H1 (cell line): ENCODE data around the gene ZNF709. TPM values are rescaled to one million over a fixed set of nuclear protein-coding genes. Genes with fewer than 3 reads are reported as not detected.

Source experiments
- CTCF ChIA-PET: fragments of 300-600 bp; sonication (Branson Sonifier 250); formaldehyde crosslinking; loops from one replicate; lab custom pipeline; 2021; ENCODE audit not compliant: partially characterized antibody; lab: Charles Lee
- POLR2A ChIA-PET: fragments of 300-600 bp; sonication (Branson Sonifier 250); formaldehyde crosslinking; loops from one replicate; lab custom pipeline; 2021; ENCODE audit warnings: inconsistent platforms; ENCODE audit not compliant: partially characterized antibody; lab: Charles Lee
- DNase-seq, 2 experiments: peaks; one replicate each; pipeline versions ENCODE4 v3.0.0 to v3.0.0-alpha.2; 2010 to 2022; ENCODE audit warnings: low spot score in 2 of 2, low read depth in 1 of 2, mixed read lengths in 1 of 2
- FAIRE-seq: peaks from 2 replicates; lab custom pipeline; 2011; peaks lifted over from hg19 to GRCh38; lab: Jason Lieb, UNC
- H2AFZ ChIP-seq: 2 replicates; pipeline ENCODE4 v1.8.1; 2012; ENCODE audit warnings: low read length, inconsistent platforms
- H2AK5ac ChIP-seq: 2 replicates; pipeline ENCODE4 v1.6.1; 2013; ENCODE audit warnings: low read depth, low read length
- H2BK120ac ChIP-seq: replicated peaks from 2 replicates; pipeline ENCODE3; 2013; ENCODE audit warnings: low read depth, low read length, inconsistent platforms
- H2BK12ac ChIP-seq: 2 replicates; pipeline ENCODE4 v1.6.1; 2013; ENCODE audit warnings: low read depth, low read length
- H2BK15ac ChIP-seq: 2 replicates; pipeline ENCODE4 v1.6.1; 2013; ENCODE audit warnings: low read length
- H2BK20ac ChIP-seq: 2 replicates; pipeline ENCODE4 v1.6.1; 2013; ENCODE audit warnings: low read length
- H2BK5ac ChIP-seq: 2 replicates; pipeline ENCODE4 v1.6.1; 2013; ENCODE audit warnings: low read depth, low read length
- H3K14ac ChIP-seq: 2 replicates; pipeline ENCODE4 v1.6.1; 2013; ENCODE audit warnings: inconsistent platforms; ENCODE audit not compliant: insufficient read length
- H3K18ac ChIP-seq: 2 replicates; pipeline ENCODE4 v1.6.1; 2013; ENCODE audit warnings: low read length; ENCODE audit errors: extremely low read depth
- H3K23ac ChIP-seq: 2 replicates; pipeline ENCODE4 v1.6.1; 2013; ENCODE audit warnings: inconsistent platforms; ENCODE audit not compliant: insufficient read length
- H3K23me2 ChIP-seq: 2 replicates; pipeline ENCODE4 v1.6.1; 2013; ENCODE audit warnings: low read depth, low read length
- H3K27ac ChIP-seq: 2 replicates; pipeline ENCODE4 v1.6.1; 2011; ENCODE audit warnings: low read depth, low read length, inconsistent platforms
- H3K27me3 ChIP-seq, 4 experiments: replicated peaks in 1 of 4; 1 replicate in 1 of 4; 2 replicates in 3 of 4; pipeline versions ENCODE4 v1.6.1 to v1.8.1; 2011 to 2013; ENCODE audit warnings: low read length in 3 of 4, mild to moderate bottlenecking in 3 of 4, inconsistent platforms in 2 of 4, mixed read lengths in 2 of 4, moderate library complexity in 1 of 4; ENCODE audit not compliant: control insufficient read depth in 3 of 4, insufficient read depth in 3 of 4; ENCODE audit errors: extremely low read depth in 1 of 4
- H3K36me3 ChIP-seq, 4 experiments: 2 replicates each; pipeline versions ENCODE4 v1.6.1 to v1.8.1; 2011 to 2013; ENCODE audit warnings: mild to moderate bottlenecking in 4 of 4, low read length in 3 of 4, moderate library complexity in 2 of 4, control low read depth in 1 of 4, inconsistent platforms in 1 of 4; ENCODE audit not compliant: insufficient read depth in 4 of 4, control insufficient read depth in 2 of 4
- H3K4ac ChIP-seq: replicated peaks from 2 replicates; pipeline ENCODE3; 2013; ENCODE audit warnings: low read length, low read depth, mixed read lengths, inconsistent platforms; ENCODE audit not compliant: insufficient read length
- H3K4me1 ChIP-seq, 4 experiments: replicated peaks in 1 of 4; 1 replicate in 1 of 4; 2 replicates in 3 of 4; pipeline versions ENCODE4 v1.6.1 to v1.8.1; 2011 to 2013; ENCODE audit warnings: low read length in 3 of 4, inconsistent platforms in 2 of 4, mixed read lengths in 1 of 4; ENCODE audit not compliant: insufficient read depth in 4 of 4, control insufficient read depth in 3 of 4
- H3K4me2 ChIP-seq, 2 experiments: 2 replicates each; pipeline versions ENCODE4 v1.6.1 to v1.8.1; 2011 to 2013; ENCODE audit warnings: low read depth in 2 of 2, low read length in 2 of 2, control low read depth in 1 of 2, inconsistent platforms in 1 of 2, mild to moderate bottlenecking in 1 of 2; ENCODE audit not compliant: insufficient read depth in 1 of 2
- H3K4me3 ChIP-seq, 4 experiments: fragments of 200-600, 300-600 bp in 1 of 4; sonication (generic), shearing (Covaris generic), sonication (Bioruptor Twin) in 1 of 4; 2 replicates each; pipeline versions ENCODE4 v1.5.1 to v1.8.1; 2011 to 2016; ENCODE audit warnings: low read length in 4 of 4, low read depth in 3 of 4, control low read depth in 2 of 4, inconsistent platforms in 2 of 4, mild to moderate bottlenecking in 2 of 4, mixed read lengths in 1 of 4, moderate library complexity in 1 of 4; ENCODE audit not compliant: insufficient read depth in 2 of 4; ENCODE audit errors: extremely low read depth in 1 of 4
- H3K56ac ChIP-seq: replicated peaks from 2 replicates; pipeline ENCODE3; 2013; ENCODE audit warnings: low read depth, mild to moderate bottlenecking, mixed read lengths, low read length, inconsistent platforms; ENCODE audit not compliant: insufficient read length
- H3K79me1 ChIP-seq: 2 replicates; pipeline ENCODE4 v1.6.1; 2013; ENCODE audit warnings: low read depth, low read length, control low read depth
- H3K79me2 ChIP-seq, 2 experiments: 2 replicates each; pipeline versions ENCODE4 v1.6.1 to v1.8.1; 2012 to 2013; ENCODE audit warnings: low read length in 2 of 2, mild to moderate bottlenecking in 2 of 2, inconsistent platforms in 1 of 2; ENCODE audit not compliant: insufficient read depth in 2 of 2, control insufficient read depth in 1 of 2
- H3K9ac ChIP-seq, 4 experiments: replicated peaks in 1 of 4; 1 replicate in 1 of 4; 2 replicates in 3 of 4; pipeline versions ENCODE4 v1.6.1 to v1.8.1; 2011 to 2013; ENCODE audit warnings: low read depth in 3 of 4, low read length in 3 of 4, control low read depth in 2 of 4, mild to moderate bottlenecking in 2 of 4, moderate library complexity in 2 of 4, inconsistent platforms in 1 of 4; ENCODE audit errors: extremely low read depth in 1 of 4
- H3K9me3 ChIP-seq, 2 experiments: 2 replicates each; pipeline versions ENCODE4 v1.6.1 to v1.8.1; 2012 to 2013; ENCODE audit warnings: mild to moderate bottlenecking in 2 of 2, moderate library complexity in 2 of 2, control low read depth in 1 of 2, inconsistent platforms in 1 of 2, low read depth in 1 of 2, low read length in 1 of 2, mixed read lengths in 1 of 2; ENCODE audit not compliant: insufficient read depth in 2 of 2
- H4K20me1 ChIP-seq, 2 experiments: replicated peaks in 1 of 2; 2 replicates each; pipeline versions ENCODE3 to v1.8.1; 2011 to 2013; ENCODE audit warnings: inconsistent platforms in 2 of 2, low read length in 2 of 2, mild to moderate bottlenecking in 1 of 2; ENCODE audit not compliant: insufficient read depth in 2 of 2, control insufficient read depth in 1 of 2
- H4K5ac ChIP-seq: 2 replicates; pipeline ENCODE4 v1.6.1; 2013; ENCODE audit warnings: low read length, low read depth, mixed read lengths, inconsistent platforms; ENCODE audit not compliant: insufficient read length
- H4K8ac ChIP-seq: 2 replicates; pipeline ENCODE4 v1.8.0; 2013; ENCODE audit warnings: mild to moderate bottlenecking, moderate library complexity, low read length, inconsistent platforms; ENCODE audit not compliant: insufficient read depth; ENCODE audit errors: extremely low read depth
- H4K91ac ChIP-seq: replicated peaks from 2 replicates; pipeline ENCODE3; 2013; ENCODE audit warnings: low read length, mixed read lengths, inconsistent platforms; ENCODE audit not compliant: insufficient read length
- CBX5 ChIP-seq: fragments of 300-800, 300-1000 bp; sonication (generic); IDR thresholded peaks from 2 replicates; pipeline ENCODE4 v1.7.1; 2016; ENCODE audit warnings: antibody characterized with exemption, low read length, low read depth
- CHD2 ChIP-seq: IDR thresholded peaks from 2 replicates; pipeline ENCODE4 v1.6.1; 2012; ENCODE audit warnings: low read length, improper control_type of control experiment
- CREB1 ChIP-seq: IDR thresholded peaks from 2 replicates; pipeline ENCODE4 v1.6.1; 2012; ENCODE audit warnings: inconsistent platforms
- EZH2 ChIP-seq: fragments of 200-600 bp; sonication (generic); IDR thresholded peaks from 2 replicates; pipeline ENCODE4 v1.7.1; 2012; ENCODE audit warnings: low read depth, mild to moderate bottlenecking, moderate library complexity, low read length, inconsistent platforms; ENCODE audit not compliant: severe bottlenecking
- FOSL1 ChIP-seq: IDR thresholded peaks from 2 replicates; pipeline ENCODE4 v1.6.1; 2011; ENCODE audit warnings: mild to moderate bottlenecking, low read depth, low read length, moderate library complexity; ENCODE audit not compliant: insufficient read depth
- NANOG ChIP-seq: IDR thresholded peaks from 2 replicates; pipeline ENCODE4 v1.6.1; 2011; ENCODE audit warnings: low read length, low read depth, mild to moderate bottlenecking, inconsistent platforms; ENCODE audit not compliant: insufficient read depth, poor library complexity, severe bottlenecking
- SAP30 ChIP-seq: fragments of 300-600 bp; sonication (generic); IDR thresholded peaks from 2 replicates; pipeline ENCODE4 v1.7.1; 2012; ENCODE audit warnings: low read length, moderate library complexity, mild to moderate bottlenecking, inconsistent platforms; ENCODE audit not compliant: insufficient read depth, insufficient replicate concordance
- SRF ChIP-seq: IDR thresholded peaks from 2 replicates; pipeline ENCODE4 v1.6.1; 2011; ENCODE audit warnings: mild to moderate bottlenecking, low read depth, low read length, moderate library complexity
- TEAD4 ChIP-seq: IDR thresholded peaks from 2 replicates; pipeline ENCODE4 v1.6.1; 2012; ENCODE audit warnings: low read depth, low read length, inconsistent platforms, mixed read lengths
- WGBS, 2 experiments: shearing (Covaris generic) in 1 of 2; methylation state at CpG; one replicate each; pipeline versions ENCODE4 v1.1.6 to v1.1.7; 2013 to 2015; ENCODE audit warnings: low lambda C conversion rate in 2 of 2, mixed read lengths in 2 of 2, inconsistent platforms in 1 of 2, low coverage in 1 of 2, missing lambda C conversion rate in 1 of 2; ENCODE audit not compliant: insufficient replicate concordance in 2 of 2, insufficient coverage in 1 of 2, insufficient read length in 1 of 2; ENCODE audit errors: extremely low coverage in 1 of 2, missing lambda C conversion rate in 1 of 2; 5-methylcytosine and 5-hydroxymethylcytosine counted together
- long read RNA-seq, 2 experiments: library from RNA in 1 of 2; library from capped mRNA in 1 of 2; stranded (forward); transcript quantifications; one replicate each; pipeline ENCODE4 v2.0.0, GENCODE V29; 2021; ENCODE audit warnings: inconsistent platforms in 1 of 2
- polyA minus RNA-seq, 3 experiments: library from RNA; depleted of rRNA, polyadenylated mRNA; stranded (reverse); fragments of >200 nt; gene quantifications; 1 replicate in 2 of 3; 2 replicates in 1 of 3; pipeline ENCODE4 v1.2.3, GENCODE V29; 2011
- polyA plus RNA-seq, 7 experiments: library from polyadenylated mRNA; depleted of rRNA in 3 of 7; stranded (reverse) in 5 of 7; unstranded in 2 of 7; fragments of >200 nt in 5 of 7; fragments of 200-250 nt in 2 of 7; gene quantifications; 1 replicate in 5 of 7; 2 replicates in 1 of 7; 4 replicates in 1 of 7; pipeline versions ENCODE4 v1.2.1 to v1.2.3, GENCODE V29; 2011 to 2013; ENCODE audit warnings: missing spikeins in 2 of 7, mixed read lengths in 2 of 7
- total RNA-seq: library from RNA; stranded (reverse); fragmentation: NEBNext Ultra II Directional; extraction: Animal tissue kit (Norgen Biotek cat#: 25700); gene quantifications from 2 replicates; pipeline ENCODE4 v1.2.1, GENCODE V29; 2021

Gene ZNF709
- total RNA-seq = 2.0 and 2.2 TPM in 2 replicates
- polyA plus RNA-seq (2011; rRNA removed) = 0.86 and 1.3 TPM in 2 replicates
- 0.83 TPM for polyA plus RNA-seq (2011; cell fraction: cytosol; rRNA removed)
- polyA plus RNA-seq (2011; cell fraction: nucleus; rRNA removed) = 0.83 TPM
- 0.43 to 0.97 TPM (median 0.75 TPM) in 4 replicates for polyA plus RNA-seq (2012, experiment 1 of 2)
- polyA plus RNA-seq (2012, experiment 2 of 2) = 0.17 TPM
- polyA plus RNA-seq (2013, experiment 1 of 2) = 0.65 TPM
- 0.81 TPM for polyA plus RNA-seq (2013, experiment 2 of 2)
- 2.2 and 4.1 TPM in 2 replicates for polyA minus RNA-seq (2011; rRNA and poly(A)+ RNA removed)
- polyA minus RNA-seq (2011; cell fraction: cytosol; rRNA and poly(A)+ RNA removed) = not detected
- 3.5 TPM for polyA minus RNA-seq (2011; cell fraction: nucleus; rRNA and poly(A)+ RNA removed)
- long read RNA-seq, experiment 1 = 0 reads
- long read RNA-seq, experiment 2 = 0 reads

DNA sequence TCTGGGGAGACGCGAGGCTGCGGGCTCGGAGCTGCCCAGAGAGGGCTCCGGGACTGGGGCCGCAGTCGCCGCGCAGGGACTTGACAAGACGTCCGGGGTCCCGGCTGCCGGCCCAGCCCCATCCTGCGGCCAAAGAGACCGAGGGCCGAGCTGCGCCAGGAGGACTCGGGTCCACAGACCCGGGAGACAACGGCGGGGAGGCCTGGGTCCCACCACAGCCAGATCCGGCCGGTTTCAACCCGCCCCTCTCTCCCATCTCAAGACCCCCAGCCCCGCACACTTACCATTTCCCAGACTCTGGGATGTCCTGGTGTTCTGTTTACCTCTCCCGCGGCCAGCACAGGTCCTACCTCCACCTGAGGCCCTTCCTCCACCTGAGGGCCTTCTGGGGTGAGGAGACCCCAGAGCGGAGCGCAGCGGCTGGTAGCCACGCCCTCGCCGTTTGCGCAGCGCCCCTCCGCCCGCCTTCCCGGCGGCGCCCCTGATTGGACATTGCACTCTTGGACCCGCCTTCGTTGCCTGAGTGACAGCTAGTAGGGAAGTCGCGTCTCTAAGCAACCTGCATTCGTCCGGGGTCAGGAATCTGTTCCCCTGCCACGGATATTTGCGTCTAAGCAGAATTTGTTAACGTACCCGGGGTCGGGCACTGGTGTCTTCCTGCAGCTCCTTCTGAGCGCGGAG is at the start of gene ZNF709:
Gene ZNF709, minus strand, starts transcription at position 446 of the 681 bp plus-strand sequence. Its CDS starts 159 bp downstream, at position 287.
- H2BK120ac ChIP-seq = no peak within 1 kb of the TSS
- H2AFZ ChIP-seq = peak within 1 kb of the TSS; percentile 78
- TF ChIP-seq CREB1 (peak; percentile 65; the same call in 1 of the 2 replicates), TEAD4 (0 out of 2 replicates have a peak, but pooled peaks have one; percentile 11), CHD2 (0 out of 2 replicates have a peak, but pooled peaks have one; percentile 37), FOSL1 (no peak), SAP30 (no peak), SRF (no peak), NANOG (no peak), EZH2 (peak; percentile 29), CBX5 (no peak)

More for the DNA sequence above, at the start of gene ZNF709:
- H3K79me2 ChIP-seq = no peaks in the 10 kb centered on the region
- H3K27me3 ChIP-seq = peaks cover 0 to 3% (median under 1%) of the 10 kb centered on the region in 4 experiments; a peak in 2 of 7 replicates
- H2BK15ac ChIP-seq = no peak within 1 kb of the TSS
- no peaks in the 10 kb centered on the region for H3K36me3 ChIP-seq
- H4K8ac ChIP-seq = peak within 1 kb of the TSS; percentile 95
- ChIA-PET POLR2A (interaction anchor here (0.8 to 4.9 kb wide), 8 partner anchors 12 to 672 kb away, joined by 3 to 43 read pairs (median 3); a partner anchor contains a TSS), CTCF (interaction anchor here (0.6 to 0.8 kb wide), 2 partner anchors 11 to 229 kb away, joined by 3 read pairs; no protein-coding TSS in a partner anchor)
- peak within 1 kb of the TSS; percentile 39 to 96 (median 62) for H3K9ac ChIP-seq
- H3K4me2 ChIP-seq = peak within 1 kb of the TSS; percentile 86 to 94
- peak within 1 kb of the TSS; percentile 80 for H3K56ac ChIP-seq
- H2BK20ac ChIP-seq = no peak within 1 kb of the TSS
- H2AK5ac ChIP-seq = no peak within 1 kb of the TSS
- H3K79me1 ChIP-seq = no peaks in the 10 kb centered on the region
- no peak within 1 kb of the TSS; the same call in 1 of the 2 replicates for H2BK5ac ChIP-seq
- H3K9me3 ChIP-seq = no peaks in the 10 kb centered on the region
- H3K4me1 ChIP-seq = 0 out of 7 replicates have a peak, but pooled peaks cover 0 to 1% (median 0%) of the 10 kb centered on the region in 4 experiments
- peaks cover 7% of the 10 kb centered on the region for H3K23me2 ChIP-seq
- peak within 1 kb of the TSS; percentile 39; the same call in 1 of the 2 replicates for H2BK12ac ChIP-seq
- peak within 1 kb of the TSS; percentile 75 to 86 (median 82) for H3K4me3 ChIP-seq
- no peak within 1 kb of the TSS for H3K23ac ChIP-seq
- H3K27ac ChIP-seq = 0 out of 2 replicates have a peak within 1 kb of the TSS, but pooled peaks have one; percentile 3
- FAIRE-seq = peak; percentile 63
- DNase-seq = peak; percentile 88 to 98
- H3K14ac ChIP-seq = no peak within 1 kb of the TSS
- peak within 1 kb of the TSS; percentile 14 for H3K4ac ChIP-seq
- H4K91ac ChIP-seq = no peak within 1 kb of the TSS
- 1% methylated on average over 49 of the region's 53 CpGs; no CpG with 5 or more reads in 1 of the 2 experiments for WGBS, 2 experiments
- H4K20me1 ChIP-seq = no peaks in the 10 kb centered on the region
- H3K18ac ChIP-seq = peak within 1 kb of the TSS; percentile 83
- H4K5ac ChIP-seq = no peak within 1 kb of the TSS
